PC-9 (cell line): Measurements from ENCODE around the gene CECR2.

Source experiments
- EZH2 ChIP-seq: fragments of 200-600 bp; sonication (generic); IDR thresholded peaks from 2 replicates; pipeline ENCODE4 v1.8.0; 2017; ENCODE audit warnings: antibody characterized with exemption, low read depth
- TF ChIP-seq, protein P1 (sequence below): fragments of 200-600 bp; sonication (generic); conservative IDR thresholded peaks from 2 replicates; pipeline ENCODE4 v1.6.1; 2017; ENCODE audit warnings: mixed run types, antibody characterized with exemption, mild to moderate bottlenecking, moderate library complexity

DNA sequence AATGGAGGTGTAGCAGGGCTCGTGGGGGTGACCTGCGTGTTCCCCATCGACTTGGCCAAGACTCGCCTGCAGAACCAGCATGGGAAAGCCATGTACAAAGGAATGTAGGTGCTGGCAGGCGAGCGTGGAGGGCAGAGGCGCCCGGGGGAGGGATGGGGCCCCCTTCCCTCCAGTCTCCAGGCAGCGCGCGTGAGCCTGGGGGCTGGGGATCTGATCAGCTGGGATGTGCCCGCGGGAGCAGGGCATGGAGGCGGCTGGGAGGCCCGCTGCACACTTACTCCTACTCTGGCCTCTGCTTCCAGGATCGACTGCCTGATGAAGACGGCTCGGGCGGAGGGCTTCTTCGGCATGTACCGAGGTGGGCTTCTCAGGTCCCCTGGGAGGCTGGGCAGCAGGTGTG, 211.8 kb downstream of the CECR2 start:
- TF ChIP-seq, protein P1, sequence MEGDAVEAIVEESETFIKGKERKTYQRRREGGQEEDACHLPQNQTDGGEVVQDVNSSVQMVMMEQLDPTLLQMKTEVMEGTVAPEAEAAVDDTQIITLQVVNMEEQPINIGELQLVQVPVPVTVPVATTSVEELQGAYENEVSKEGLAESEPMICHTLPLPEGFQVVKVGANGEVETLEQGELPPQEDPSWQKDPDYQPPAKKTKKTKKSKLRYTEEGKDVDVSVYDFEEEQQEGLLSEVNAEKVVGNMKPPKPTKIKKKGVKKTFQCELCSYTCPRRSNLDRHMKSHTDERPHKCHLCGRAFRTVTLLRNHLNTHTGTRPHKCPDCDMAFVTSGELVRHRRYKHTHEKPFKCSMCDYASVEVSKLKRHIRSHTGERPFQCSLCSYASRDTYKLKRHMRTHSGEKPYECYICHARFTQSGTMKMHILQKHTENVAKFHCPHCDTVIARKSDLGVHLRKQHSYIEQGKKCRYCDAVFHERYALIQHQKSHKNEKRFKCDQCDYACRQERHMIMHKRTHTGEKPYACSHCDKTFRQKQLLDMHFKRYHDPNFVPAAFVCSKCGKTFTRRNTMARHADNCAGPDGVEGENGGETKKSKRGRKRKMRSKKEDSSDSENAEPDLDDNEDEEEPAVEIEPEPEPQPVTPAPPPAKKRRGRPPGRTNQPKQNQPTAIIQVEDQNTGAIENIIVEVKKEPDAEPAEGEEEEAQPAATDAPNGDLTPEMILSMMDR: no peak
- TF ChIP-seq EZH2: no peak
